ENCODE results near the gene CDK11B.
"Not testable (repeated sequence)": the region's sequence is repeated elsewhere in the genome, so short reads cannot be mapped to it uniquely, and the experiment has no call there.

The CDK11B gene

DNA sequence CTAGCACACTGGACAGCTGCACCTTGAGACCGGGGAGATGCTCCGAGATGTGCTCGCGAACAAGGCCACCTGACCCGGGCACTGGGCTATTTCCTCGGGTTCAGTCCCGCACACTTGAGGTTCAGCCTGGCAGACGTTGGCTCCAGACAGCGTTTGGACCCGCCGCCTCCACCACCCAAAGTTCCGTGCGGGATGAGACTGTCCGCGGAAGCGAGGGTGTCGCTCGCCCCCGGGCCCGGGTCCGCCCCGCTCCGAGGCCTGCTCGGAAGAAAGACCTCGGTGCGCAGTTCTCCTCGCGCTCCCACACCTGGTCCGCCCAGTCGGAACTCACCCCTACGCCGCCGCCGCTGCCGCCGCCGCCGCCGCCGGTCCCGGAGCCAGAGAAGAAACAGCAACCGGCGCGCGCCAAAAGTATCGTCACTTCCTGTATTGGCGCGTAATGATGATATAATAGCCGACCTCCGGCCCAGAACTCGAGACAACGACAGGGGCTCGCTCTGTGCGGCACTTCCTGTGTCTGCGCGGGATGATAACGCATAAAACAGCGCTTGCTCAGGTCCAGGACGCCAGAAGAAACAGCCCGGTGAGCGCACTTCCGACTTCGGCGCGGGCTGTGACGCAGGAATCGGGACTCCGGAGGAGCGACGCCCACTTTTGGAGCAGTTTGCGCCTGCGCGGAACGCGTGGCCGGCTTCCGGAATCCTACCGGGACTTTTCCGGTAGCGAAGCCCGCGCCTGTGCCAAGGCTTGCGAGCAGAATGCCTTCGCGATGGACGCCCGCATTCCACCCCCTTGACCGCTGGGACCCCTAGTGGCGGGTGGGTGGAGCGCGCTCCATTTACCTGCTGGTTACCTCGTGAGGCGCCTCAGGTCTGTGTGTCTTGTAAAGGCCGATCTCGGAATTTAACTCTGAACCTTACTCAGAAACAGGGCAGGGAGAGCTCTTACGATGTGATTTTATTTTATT, at the start of gene CDK11B:
TSS of gene CDK11B (minus strand) at position 422 of the 967 bp plus-strand sequence. CDS start 1,519 bp downstream, outside the sequence.
- peak; percentile 93 for DNase-seq (ENCODE audit: low spot score)

DNA sequence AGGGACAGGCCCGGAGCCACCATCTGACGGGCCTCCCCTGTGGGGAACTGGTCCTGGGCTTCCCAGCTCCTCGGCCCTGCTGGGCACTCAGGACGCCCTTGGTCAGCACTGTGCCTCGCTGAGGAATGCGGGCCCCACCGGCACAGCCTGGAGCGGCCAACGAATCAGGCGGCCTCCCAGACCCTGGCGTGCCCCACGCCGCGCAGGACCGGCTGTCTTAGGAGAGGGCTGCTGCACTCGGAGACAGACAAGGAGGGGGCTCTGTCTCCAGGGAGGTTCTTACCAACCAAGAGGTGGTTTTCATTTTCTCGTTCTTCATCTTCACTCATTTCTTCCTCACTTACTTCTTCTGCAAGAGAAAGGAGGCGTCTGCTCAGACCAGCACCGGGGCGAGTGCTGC, 49.1 kb upstream of the CDK11B start:
- not testable (repeated sequence) for DNase-seq (ENCODE audit: low spot score)

- DNase-seq (ENCODE audit: low spot score): not testable (repeated sequence)
Observed at GRCh38 chr1:1707241-1707640, 48.4 kb upstream of the CDK11B start.

DNA sequence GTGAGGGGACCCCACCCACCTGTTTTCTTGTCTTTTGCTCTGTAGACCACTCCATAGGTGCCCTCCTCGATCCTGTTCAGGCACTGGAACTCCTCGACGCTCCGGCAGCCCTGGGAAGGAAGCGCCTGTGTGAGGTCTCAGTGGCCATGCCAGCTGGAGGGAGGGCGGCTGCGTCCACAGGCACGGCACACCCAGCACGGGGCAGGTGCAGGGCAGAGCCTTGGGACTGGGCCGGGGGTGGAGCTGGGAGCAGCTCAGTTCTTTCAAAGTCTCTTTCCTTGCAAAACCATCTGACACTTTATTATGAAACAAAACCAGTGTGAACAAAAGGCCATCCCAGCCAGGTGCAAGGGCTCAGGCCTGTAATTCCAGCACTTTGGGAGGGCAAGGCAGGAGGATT, 46.8 kb upstream of the CDK11B start:
- DNase-seq (ENCODE audit: low spot score): not testable (repeated sequence)

- DNase-seq (ENCODE audit: low spot score): not testable (repeated sequence)
Observed at GRCh38 chr1:1704284-1704957, 45.6 kb upstream of the CDK11B start.

GRCh38 chr1:1703796-1704195, 45.0 kb upstream of the CDK11B start:
- no peak for DNase-seq (ENCODE audit: low spot score)

DNA sequence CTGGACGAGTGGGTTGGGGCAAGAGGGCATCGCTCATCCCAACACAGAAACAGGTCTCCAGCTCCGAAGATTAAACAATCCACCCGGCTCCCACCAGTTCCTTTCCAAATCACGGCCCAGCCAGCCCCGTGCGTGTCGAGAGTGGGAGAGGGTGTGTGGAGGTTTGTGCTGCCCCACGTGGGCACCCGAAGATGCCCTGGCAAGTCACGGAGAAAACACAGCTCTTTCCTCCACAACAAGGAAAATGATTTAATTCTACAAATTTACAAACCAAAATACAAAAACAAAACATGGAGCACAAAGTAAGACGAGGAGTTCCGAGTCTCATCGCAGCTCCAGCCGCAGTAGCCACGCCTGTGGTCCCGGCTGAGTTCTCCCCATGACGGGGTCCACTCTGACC, 43.7 kb upstream of the CDK11B start:
- DNase-seq (ENCODE audit: low spot score): not testable (repeated sequence)

GRCh38 chr1:1700557-1700956, 41.8 kb upstream of the CDK11B start:
- not testable (repeated sequence) for DNase-seq (ENCODE audit: low spot score)

GRCh38 chr1:1700067-1700466, 41.3 kb upstream of the CDK11B start:
- DNase-seq (ENCODE audit: low spot score): not testable (repeated sequence)

- DNase-seq (ENCODE audit: low spot score): not testable (repeated sequence)
Observed at GRCh38 chr1:1699061-1699460, 40.3 kb upstream of the CDK11B start.

- not testable (repeated sequence) for DNase-seq (ENCODE audit: low spot score)
Observed at GRCh38 chr1:1697358-1698183, 38.8 kb upstream of the CDK11B start.

DNA sequence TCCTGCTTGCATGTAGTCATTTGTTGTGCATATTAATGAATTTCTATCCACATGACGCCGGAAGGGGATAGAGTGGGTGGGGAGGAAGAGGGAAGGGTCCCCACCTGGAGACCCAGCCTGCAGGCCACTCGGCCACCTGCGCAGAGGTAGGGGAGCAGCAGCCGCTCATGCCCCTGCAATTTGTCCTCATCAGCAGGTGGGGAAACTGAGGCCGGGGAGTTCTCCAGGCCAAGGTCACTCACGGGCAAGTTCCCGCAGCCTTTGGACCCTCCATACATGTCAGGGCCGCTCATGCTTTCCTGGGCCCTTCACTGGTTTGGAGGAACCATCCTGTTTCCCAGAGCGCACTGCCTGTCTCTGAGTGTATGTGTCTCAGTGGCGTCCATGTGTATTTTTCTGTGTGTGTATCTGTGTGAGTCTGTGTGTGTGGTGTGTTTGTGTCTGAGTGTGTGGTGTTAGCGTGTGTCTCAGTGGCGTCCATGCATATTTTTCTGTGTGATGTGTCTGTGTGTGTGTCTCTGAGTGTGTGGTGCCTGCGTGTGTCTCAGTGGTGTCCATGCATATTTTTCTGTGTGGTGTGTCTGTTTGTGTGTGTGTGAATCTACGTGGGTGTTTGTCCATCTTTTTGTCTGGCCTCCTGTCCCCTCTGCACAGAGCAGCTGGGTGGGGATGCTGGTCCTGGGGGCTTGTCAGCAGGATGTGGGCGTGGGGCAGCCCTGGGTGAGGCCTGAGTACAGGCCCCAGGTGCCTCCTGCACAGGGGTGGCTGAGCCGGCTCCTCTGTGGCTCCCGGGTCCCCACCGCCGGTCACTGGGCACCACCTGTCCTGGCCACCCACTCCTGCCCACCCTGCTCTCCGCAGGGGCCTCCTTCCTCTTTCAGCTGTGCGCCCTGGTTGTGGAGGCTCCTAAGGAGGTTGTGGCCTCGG, 37.9 kb upstream of the CDK11B start:
- not testable (repeated sequence) for DNase-seq (ENCODE audit: low spot score)

- DNase-seq (ENCODE audit: low spot score): peak; percentile 94
Observed at GRCh38 chr1:1692714-1693647, 34.2 kb upstream of the CDK11B start, which contains the start of gene SLC35E2B. SLC35E2B (minus strand) TSS chr1:1692795; CDS start chr1:1676699, 16,096 bp downstream.

- DNase-seq (ENCODE audit: low spot score): peak; percentile 77
Observed at GRCh38 chr1:1692324-1692713, 33.5 kb upstream of the CDK11B start.

GRCh38 chr1:1691443-1691842, 32.6 kb upstream of the CDK11B start:
- not testable (repeated sequence) for DNase-seq (ENCODE audit: low spot score)

DNA sequence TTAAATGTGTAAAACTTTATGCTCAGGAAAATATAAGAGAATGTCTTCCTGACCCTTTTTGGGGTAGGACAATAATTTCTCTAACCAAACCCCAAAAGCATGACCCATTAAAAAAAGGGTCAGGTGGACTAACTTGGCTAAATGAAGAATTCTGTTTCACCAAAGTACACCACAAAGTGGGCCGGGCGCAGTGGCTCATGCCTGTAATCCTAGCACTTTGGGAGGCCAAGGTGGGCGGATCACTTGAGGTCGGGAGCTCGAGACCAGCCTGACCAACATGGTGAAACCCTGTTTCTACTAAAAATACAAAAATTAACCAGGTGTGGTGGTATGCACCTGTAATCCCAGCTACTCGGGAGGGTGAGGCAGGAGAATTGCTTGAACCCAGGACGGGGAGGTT, 30.7 kb upstream of the CDK11B start:
- not testable (repeated sequence) for DNase-seq (ENCODE audit: low spot score)

DNA sequence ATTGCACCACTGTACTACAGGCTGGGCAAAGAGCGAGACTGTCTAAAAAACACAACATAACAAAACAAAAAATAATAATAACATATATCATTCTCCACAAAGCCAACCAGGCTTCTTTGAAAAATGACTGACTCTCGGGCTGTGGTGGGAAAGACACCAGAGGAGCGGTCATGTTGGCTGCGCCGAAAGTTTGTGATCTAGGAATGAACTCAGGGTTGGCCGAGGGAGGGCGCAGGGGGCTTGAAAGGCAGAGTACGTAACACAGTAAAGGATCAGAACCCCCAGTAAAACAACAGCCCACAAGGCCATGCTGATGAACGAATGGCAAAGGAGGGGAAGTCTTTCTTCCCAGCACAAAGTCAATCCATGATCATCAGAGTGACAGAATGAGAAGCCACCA, 29.0 kb upstream of the CDK11B start:
- no peak for DNase-seq (ENCODE audit: low spot score)

DNA sequence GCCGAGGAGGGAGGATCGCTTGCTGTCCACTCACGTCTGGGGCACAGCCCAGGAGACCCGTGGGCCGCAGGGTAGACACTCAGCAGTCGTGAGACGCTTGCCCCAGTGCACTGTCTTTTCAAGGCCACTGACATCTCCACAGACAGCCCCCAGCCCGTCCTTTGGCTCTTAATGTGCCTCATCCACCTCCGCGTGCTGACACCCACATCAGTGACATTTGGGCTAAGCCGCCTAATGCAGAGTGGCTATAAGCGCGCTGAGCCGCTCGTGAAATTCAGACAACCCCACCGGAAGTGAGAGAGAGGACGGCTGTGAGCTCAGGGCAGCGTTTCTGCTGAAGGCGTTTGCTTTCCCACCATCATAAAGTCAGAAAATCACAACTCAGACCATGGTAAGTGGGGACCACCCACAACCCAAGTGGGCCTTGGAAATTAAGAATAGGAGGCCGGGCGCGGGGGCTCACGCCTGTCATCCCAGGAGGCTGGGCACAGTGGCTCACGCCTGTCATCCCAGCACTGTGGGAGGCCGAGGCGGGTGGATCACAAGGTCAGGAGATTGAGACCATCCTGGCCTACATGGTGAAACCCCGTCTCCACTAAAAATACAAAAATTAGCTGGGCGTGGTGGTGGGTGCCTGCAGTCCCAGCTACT, 25.4 kb upstream of the CDK11B start:
- DNase-seq (ENCODE audit: low spot score): no peak

Measured in hematopoietic multipotent progenitor cell treated with erythropoietin and hydrocortisone succinate and interleukin-3 and kit ligand, for 15 days (in vitro differentiated cells).